Calu3 (cell line): ENCODE measurements around the gene SLPI. TPM values are rescaled to one million over a fixed set of nuclear protein-coding genes. Genes with fewer than 3 reads are reported as not detected.

Experiments used
- BruUV-seq: library from RNA; stranded (reverse); fragments of 400-500 nt; replicated peaks from 2 replicates; lab custom pipeline; 2021; lab: Mats Ljungman, UMichigan
- CTCF ChIA-PET: fragments of 300-600 bp; sonication (Branson Sonifier 250); formaldehyde crosslinking; loops from one replicate; lab custom pipeline; 2022; ENCODE audit warnings: antibody characterized with exemption; lab: Charles Lee
- DNase-seq: peaks from one replicate; pipeline ENCODE4 v3.0.0; 2022
- H3K27ac Mint-ChIP-seq: one replicate; pipeline ENCODE4 v1.8.0; 2022; ENCODE audit warnings: mixed read lengths; ENCODE audit not compliant: unreplicated experiment
- H3K27me3 Mint-ChIP-seq: one replicate; pipeline ENCODE4 v1.8.0; 2022; ENCODE audit warnings: mixed read lengths; ENCODE audit not compliant: unreplicated experiment
- H3K36me3 Mint-ChIP-seq: one replicate; pipeline ENCODE4 v1.8.0; 2022; ENCODE audit warnings: mild to moderate bottlenecking, moderate library complexity, mixed read lengths; ENCODE audit not compliant: insufficient read depth, unreplicated experiment
- H3K4me1 Mint-ChIP-seq: one replicate; pipeline ENCODE4 v1.8.0; 2022; ENCODE audit warnings: mild to moderate bottlenecking, low read depth, mixed read lengths; ENCODE audit not compliant: unreplicated experiment
- H3K4me3 Mint-ChIP-seq: one replicate; pipeline ENCODE4 v1.8.0; 2022; ENCODE audit warnings: mild to moderate bottlenecking, low read depth, moderate library complexity, mixed read lengths; ENCODE audit not compliant: unreplicated experiment
- H3K9me3 Mint-ChIP-seq: one replicate; pipeline ENCODE4 v1.8.0; 2022; ENCODE audit warnings: low read depth, mixed read lengths; ENCODE audit not compliant: unreplicated experiment
- intact Hi-C: fragments of 100-400 bp; cut with micrococcal nuclease; formaldehyde crosslinking; loops from one replicate; pipeline ENCODE4 v1.10.0; 2022; ENCODE audit not compliant: unreplicated experiment
- total RNA-seq: library from RNA; stranded (reverse); gene quantifications from 2 replicates; pipeline ENCODE4 v1.2.3, GENCODE V29; 2022
- TF ChIP-seq, protein P1 (sequence below): fragments of 200-600 bp; IDR thresholded peaks from one replicate; pipeline ENCODE4 v1.8.0; 2022; ENCODE audit warnings: antibody characterized with exemption; ENCODE audit not compliant: unreplicated experiment

The SLPI gene
- total RNA-seq, 1 experiment from 2014 or later: 270 TPM

DNA sequence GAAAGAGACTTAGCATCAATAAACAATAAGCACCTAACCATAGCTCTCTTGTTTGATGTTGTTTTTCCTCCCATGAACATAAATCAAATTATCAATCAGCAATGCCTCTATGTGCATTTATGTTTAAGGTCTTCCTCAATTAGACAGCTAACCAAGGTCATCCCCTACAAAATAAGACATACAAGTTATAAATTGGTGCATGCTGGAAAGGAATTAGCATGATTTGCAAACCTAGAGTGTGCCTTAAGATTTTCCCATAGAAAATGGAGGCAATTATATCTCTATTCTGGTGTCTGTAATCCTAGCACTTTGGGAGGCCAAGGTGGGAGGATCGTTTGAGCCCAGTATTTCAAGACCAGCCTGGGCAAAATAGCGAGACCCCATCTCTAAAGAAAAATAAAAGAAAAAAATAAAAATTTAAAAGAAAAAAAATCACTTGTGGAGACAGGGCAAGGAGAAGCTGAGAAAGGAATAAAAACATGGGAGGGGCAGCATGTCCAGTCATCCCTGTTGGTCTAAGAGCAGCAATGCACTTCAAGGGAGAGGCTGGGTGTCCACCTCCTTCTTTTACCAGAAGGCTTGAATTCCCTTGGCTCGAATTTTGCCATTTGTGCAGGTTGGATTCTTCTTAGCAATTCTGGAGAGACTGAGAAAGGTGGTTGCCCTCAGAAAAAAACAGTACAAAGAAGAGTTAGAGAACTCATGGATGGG is 9.3 kb upstream of the SLPI start:
- CTCF ChIA-PET: no interaction called here
- intact Hi-C loops: no loop called here
- Mint-ChIP-seq H3K4me1 (peaks cover 10% of the 10 kb centered on the region), H3K36me3 (no peaks in the 10 kb centered on the region), H3K4me3 (no peak overlapping the region), H3K9me3 (no peaks in the 10 kb centered on the region), H3K27me3 (no peaks in the 10 kb centered on the region), H3K27ac (no peak overlapping the region)
- TF ChIP-seq, protein P1, sequence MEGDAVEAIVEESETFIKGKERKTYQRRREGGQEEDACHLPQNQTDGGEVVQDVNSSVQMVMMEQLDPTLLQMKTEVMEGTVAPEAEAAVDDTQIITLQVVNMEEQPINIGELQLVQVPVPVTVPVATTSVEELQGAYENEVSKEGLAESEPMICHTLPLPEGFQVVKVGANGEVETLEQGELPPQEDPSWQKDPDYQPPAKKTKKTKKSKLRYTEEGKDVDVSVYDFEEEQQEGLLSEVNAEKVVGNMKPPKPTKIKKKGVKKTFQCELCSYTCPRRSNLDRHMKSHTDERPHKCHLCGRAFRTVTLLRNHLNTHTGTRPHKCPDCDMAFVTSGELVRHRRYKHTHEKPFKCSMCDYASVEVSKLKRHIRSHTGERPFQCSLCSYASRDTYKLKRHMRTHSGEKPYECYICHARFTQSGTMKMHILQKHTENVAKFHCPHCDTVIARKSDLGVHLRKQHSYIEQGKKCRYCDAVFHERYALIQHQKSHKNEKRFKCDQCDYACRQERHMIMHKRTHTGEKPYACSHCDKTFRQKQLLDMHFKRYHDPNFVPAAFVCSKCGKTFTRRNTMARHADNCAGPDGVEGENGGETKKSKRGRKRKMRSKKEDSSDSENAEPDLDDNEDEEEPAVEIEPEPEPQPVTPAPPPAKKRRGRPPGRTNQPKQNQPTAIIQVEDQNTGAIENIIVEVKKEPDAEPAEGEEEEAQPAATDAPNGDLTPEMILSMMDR: no peak
- DNase-seq: no peak
- no TSS peak for BruUV-seq

DNA sequence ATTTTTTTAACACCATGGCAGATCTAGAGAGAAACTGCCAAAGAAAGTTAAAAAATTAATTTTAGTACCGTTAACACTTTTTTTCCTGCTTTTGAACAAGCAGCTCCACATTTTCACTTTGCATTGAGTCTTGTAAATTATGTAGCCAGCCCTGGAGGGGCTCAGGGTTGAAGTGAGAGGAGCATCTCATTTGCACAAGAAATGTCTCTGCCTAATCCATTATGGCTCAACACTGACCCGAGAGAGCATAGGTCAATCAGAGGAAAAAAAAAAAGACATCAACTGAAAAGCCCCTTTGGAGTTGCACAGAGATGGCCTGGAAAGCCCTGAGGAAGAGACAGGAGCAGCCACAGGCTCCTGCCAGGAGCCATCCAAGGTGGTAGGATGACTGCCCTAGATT is 4.3 kb upstream of the SLPI start:
- CTCF ChIA-PET: interaction anchor here (0.7 kb wide), 1 partner anchor 1321 kb away, joined by 3 read pairs; no protein-coding TSS in a partner anchor

DNA sequence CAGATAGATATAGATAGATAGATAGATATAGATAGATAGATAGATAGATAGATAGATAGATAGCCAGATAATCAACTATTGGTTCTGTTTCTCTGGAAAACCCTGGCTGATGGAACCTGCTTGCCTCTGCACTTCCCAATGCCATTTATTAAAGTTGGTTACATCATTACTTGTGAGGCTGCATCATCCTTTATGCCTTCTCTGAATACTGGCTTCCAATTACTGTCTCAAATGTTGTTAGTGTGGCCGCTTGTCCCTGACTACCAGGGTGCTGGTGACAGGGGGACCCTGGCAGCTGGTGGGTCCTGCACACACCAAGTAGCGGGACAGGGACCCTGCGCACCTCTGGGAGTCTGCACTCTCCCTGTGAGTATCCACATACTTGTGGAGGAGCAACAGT is 3.9 kb upstream of the SLPI start:
- H3K27ac Mint-ChIP-seq: no peak overlapping the region
- H3K36me3 Mint-ChIP-seq: peaks cover 16% of the 10 kb centered on the region
- H3K9me3 Mint-ChIP-seq: no peaks in the 10 kb centered on the region
- BruUV-seq: no TSS peak
- no peak overlapping the region for H3K4me3 Mint-ChIP-seq
- peaks cover 28% of the 10 kb centered on the region for H3K4me1 Mint-ChIP-seq
- intact Hi-C loops: no loop called here
- TF ChIP-seq, protein P1: no peak
- no peaks in the 10 kb centered on the region for H3K27me3 Mint-ChIP-seq
- DNase-seq: no peak
- CTCF ChIA-PET: interaction anchor here (0.7 kb wide), 1 partner anchor 1321 kb away, joined by 3 read pairs; no protein-coding TSS in a partner anchor

More for the DNA sequence above, 4.3 kb upstream of the SLPI start:
- H3K36me3 Mint-ChIP-seq: peaks cover 16% of the 10 kb centered on the region
- H3K27me3 Mint-ChIP-seq: no peaks in the 10 kb centered on the region
- peaks cover 24% of the 10 kb centered on the region for H3K4me1 Mint-ChIP-seq
- TF ChIP-seq, protein P1: no peak
- H3K9me3 Mint-ChIP-seq: no peaks in the 10 kb centered on the region
- no peak overlapping the region for H3K4me3 Mint-ChIP-seq
- no peak for DNase-seq
- intact Hi-C loops: no loop called here
- no TSS peak for BruUV-seq
- H3K27ac Mint-ChIP-seq: no peak overlapping the region

DNA sequence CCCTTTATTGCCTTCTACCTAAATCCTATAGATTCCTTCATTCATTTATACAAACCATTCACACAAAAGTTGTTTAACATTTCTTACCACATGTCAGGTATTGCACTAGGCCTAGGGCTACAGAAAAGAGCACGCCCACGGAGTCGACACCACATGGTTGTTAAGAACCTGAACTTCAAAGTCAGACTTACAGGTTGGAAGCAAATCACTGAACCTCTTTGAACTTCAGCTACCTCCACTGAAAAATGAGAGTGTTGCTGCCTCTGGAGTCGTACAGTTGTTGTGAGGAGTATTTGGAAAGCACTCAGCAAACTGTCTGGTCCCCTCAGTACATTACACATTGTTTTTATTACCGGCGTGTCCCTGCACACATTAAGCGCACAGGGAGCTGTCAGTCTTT is 3.3 kb upstream of the SLPI start:
- no TSS peak for BruUV-seq
- H3K4me1 Mint-ChIP-seq: peaks cover 33% of the 10 kb centered on the region
- TF ChIP-seq, protein P1: no peak
- H3K36me3 Mint-ChIP-seq: peaks cover 16% of the 10 kb centered on the region
- H3K9me3 Mint-ChIP-seq: no peaks in the 10 kb centered on the region
- intact Hi-C loops: no loop called here
- CTCF ChIA-PET: no interaction called here
- no peak overlapping the region for H3K4me3 Mint-ChIP-seq
- no peaks in the 10 kb centered on the region for H3K27me3 Mint-ChIP-seq
- H3K27ac Mint-ChIP-seq: no peak overlapping the region
- no peak for DNase-seq
